GM10248 (cell line): ENCODE measurements around the gene C7orf57.

ENCODE experiments used
- CTCF ChIA-PET: fragments of 300-600 bp; sonication (Branson Sonifier 250); formaldehyde crosslinking; extraction: SDS; loops from one replicate; lab custom pipeline; 2021; ENCODE audit warnings: antibody characterized with exemption; lab: Yijun Ruan, JAX
- POLR2A ChIA-PET: fragments of 350-650 bp; sonication (Branson Sonifier 250); formaldehyde crosslinking; extraction: SDS; loops from one replicate; lab custom pipeline; 2020; ENCODE audit warnings: antibody characterized with exemption; lab: Yijun Ruan, JAX
- DNase-seq: peaks from one replicate; pipeline ENCODE4 v3.0.0; 2012; ENCODE audit errors: extremely low spot score
- TF ChIP-seq, protein P1 (sequence below): IDR thresholded peaks from 2 replicates; pipeline ENCODE4 v1.5.1; 2012; ENCODE audit warnings: mild to moderate bottlenecking, low read depth; ENCODE audit errors: extremely low read depth, missing control alignments, control extremely low read depth

Gene C7orf57

DNA sequence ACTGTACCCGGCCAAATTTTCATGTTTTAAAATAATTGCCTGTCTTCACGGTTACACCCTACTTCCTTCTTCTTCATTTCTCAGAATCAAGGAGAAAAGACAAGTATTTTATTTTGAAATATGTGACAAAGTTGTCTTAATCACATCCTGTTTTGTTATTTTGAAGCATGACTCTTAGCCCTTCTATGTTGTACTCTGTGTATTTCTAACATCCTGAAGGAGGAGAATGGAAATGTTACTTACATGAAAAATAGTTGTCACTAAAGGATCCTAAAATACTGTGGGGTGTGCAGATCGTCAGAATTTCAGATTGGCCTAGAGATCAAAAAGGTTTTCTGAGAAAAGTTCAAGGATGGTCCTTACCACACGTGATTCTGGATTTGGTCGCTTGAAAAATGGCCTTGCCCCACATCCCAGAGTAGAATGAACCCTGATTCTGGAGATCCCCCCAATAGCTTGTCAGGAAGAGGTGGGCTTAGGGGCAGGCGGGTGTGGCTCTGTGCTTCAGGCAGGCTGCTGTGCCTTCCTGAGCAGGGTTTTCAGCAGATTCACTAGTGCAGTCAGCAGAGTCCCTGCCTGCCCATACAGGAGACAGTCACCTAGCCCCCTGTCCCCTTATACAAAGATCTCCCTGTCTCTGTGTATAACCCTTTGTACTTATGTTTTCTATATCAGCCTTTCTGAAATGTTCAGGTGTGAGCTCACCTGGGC, 62.3 kb downstream of the C7orf57 start:
- CTCF ChIA-PET, result interaction anchor here (1.5 to 1.9 kb wide), 2 partner anchors 9 to 13 kb away, joined by 6 read pairs; partner anchors contain the start of gene UPP1
- no peak for DNase-seq
- POLR2A ChIA-PET, result no interaction called here
- TF ChIP-seq, protein P1, sequence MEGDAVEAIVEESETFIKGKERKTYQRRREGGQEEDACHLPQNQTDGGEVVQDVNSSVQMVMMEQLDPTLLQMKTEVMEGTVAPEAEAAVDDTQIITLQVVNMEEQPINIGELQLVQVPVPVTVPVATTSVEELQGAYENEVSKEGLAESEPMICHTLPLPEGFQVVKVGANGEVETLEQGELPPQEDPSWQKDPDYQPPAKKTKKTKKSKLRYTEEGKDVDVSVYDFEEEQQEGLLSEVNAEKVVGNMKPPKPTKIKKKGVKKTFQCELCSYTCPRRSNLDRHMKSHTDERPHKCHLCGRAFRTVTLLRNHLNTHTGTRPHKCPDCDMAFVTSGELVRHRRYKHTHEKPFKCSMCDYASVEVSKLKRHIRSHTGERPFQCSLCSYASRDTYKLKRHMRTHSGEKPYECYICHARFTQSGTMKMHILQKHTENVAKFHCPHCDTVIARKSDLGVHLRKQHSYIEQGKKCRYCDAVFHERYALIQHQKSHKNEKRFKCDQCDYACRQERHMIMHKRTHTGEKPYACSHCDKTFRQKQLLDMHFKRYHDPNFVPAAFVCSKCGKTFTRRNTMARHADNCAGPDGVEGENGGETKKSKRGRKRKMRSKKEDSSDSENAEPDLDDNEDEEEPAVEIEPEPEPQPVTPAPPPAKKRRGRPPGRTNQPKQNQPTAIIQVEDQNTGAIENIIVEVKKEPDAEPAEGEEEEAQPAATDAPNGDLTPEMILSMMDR, result no peak

DNA sequence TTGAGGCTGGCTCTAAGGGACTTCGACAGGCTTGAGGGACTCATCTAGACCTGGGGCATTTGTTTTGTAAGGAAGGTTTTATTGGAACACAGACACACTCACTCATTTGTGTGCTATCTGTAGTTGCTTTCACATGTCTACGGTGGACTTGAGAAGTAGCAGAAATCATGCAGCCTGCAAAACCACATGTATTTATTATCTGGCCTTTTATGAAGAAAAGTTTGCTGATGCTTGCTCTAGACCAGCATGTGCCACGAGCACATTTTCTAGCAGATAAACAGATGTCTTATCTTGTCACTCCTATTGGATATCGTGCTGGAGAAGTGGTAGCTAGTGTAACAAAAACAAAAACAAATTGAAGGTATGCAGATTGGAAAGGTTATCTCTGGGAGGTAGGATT, 63.5 kb downstream of the C7orf57 start:
- TF ChIP-seq, protein P1, result no peak
- ChIA-PET CTCF (interaction anchor here (1.0 to 1.9 kb wide), 3 partner anchors 10 to 154 kb away, joined by 5 to 6 read pairs (median 6); partner anchors contain the start of gene UPP1), POLR2A (no interaction called here)
- DNase-seq, result no peak

DNA sequence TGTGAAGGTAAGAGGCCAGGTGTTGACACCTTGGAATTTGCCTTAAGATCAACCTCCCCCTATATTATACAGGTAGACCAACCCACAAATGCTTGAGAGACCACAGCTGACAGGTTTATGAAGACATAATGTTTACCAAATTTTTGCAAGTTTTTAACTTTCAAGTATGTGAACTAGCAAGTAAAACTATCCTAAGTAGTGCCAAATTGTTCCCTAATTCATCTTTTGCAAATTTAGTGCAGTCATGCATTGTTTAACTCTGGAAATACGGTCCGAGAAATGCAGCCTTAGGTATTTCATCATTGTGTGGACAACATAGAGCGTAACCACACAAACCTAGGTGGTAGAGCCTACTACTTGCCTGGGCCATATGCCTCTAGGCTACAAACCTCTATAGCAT, 64.4 kb downstream of the C7orf57 start:
- DNase-seq, result no peak
- TF ChIP-seq, protein P1, result no peak
- ChIA-PET CTCF (interaction anchor here (1.9 to 2.0 kb wide), 2 partner anchors 10 to 11 kb away, joined by 6 to 11 read pairs; partner anchors contain the start of gene UPP1), POLR2A (no interaction called here)

DNA sequence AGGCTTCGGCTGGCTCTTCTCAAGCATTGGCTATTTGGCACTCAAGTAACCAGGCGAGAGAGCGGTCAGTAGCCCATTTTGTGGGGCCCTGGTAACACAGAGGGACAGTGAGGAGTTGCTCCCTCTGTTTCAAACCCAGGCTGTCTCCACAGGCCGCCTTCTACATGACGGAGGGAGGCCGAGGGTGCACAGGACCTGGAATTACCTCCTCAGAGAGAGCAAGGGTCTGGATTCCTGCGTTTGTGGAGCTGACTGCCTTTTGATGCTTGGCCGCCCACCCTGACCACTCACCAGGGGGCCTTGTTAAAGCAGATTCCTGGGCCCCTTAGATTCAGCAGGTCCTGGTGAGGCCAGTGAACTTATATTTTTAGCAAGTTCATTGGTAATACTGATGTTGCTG, 66.0 kb downstream of the C7orf57 start:
- TF ChIP-seq, protein P1, result no peak
- POLR2A ChIA-PET, result no interaction called here
- CTCF ChIA-PET, result interaction anchor here (1.1 to 10.6 kb wide), 3 partner anchors 8 to 154 kb away, joined by 5 to 187 read pairs (median 11); partner anchors contain the start of gene PKD1L1
- no peak for DNase-seq

DNA sequence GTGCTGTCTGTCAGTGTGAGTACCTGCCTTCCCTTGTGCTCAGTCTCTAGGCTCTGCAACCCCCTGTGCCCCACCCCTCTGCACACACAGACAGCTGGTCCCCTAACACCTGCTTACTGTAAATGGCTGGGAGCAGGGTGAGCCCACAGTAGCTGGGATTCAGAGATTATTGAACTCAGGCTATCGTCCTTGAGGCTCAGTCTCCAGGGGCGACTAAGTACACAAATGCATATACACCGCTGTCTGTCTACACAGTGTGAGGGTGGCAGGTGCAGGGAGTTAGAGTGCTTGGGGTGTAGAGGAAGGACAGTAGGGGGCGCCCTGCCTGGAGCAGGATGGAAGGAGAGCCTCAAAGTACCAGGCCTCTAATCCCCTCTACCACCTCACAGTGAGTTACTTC, 66.6 kb downstream of the C7orf57 start:
- TF ChIP-seq, protein P1, result no peak
- DNase-seq, result no peak
- POLR2A ChIA-PET, result no interaction called here
- CTCF ChIA-PET, result interaction anchor here (0.9 to 10.6 kb wide), 10 partner anchors 8 to 155 kb away, joined by 3 to 187 read pairs (median 4); partner anchors contain the start of genes PKD1L1 and UPP1

DNA sequence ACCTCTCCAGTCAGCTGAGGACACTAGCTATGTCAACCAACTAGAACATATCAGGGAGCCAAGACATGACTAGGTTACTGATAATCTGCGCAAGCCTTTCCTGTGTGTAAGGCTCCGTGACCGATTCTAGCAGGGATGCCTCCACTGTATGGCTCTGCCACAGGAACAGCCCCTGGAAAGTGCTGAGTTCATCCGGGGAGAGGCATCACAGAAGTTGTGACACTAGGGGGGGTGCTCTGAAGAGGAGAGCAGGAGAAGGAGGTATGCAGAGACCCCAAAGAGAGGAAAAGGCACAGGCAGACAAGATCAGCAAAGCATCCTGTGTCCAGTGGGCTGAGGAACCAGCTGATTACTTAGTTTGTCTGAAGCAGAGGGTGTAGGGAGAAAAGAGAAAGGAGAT, 67.2 kb downstream of the C7orf57 start:
- CTCF ChIA-PET, result interaction anchor here (0.9 to 10.6 kb wide), 11 partner anchors 8 to 155 kb away, joined by 3 to 187 read pairs (median 5); partner anchors contain the start of genes PKD1L1 and UPP1
- DNase-seq, result no peak
- POLR2A ChIA-PET, result no interaction called here
- TF ChIP-seq, protein P1, result no peak
